Neural cell (in vitro differentiated cells): Measurements from ENCODE around the gene DCHS2. TPM values are rescaled to one million over a fixed set of nuclear protein-coding genes. Genes with fewer than 3 reads are reported as not detected.

Source experiments
- H2AFZ ChIP-seq: fragments of 200-600, 300-800 bp; sonication (generic), shearing (Covaris generic); 2 replicates; pipeline ENCODE4 v1.6.0; 2014; ENCODE audit warnings: low read depth, mild to moderate bottlenecking, antibody characterized with exemption, low read length, moderate library complexity
- H3F3A ChIP-seq: fragments of 200-600 bp; shearing (Covaris generic); 2 replicates; pipeline ENCODE4 v1.6.1; 2016; ENCODE audit warnings: mild to moderate bottlenecking, moderate library complexity, mixed read lengths, antibody characterized with exemption, low read length; ENCODE audit not compliant: insufficient read depth, poor library complexity, severe bottlenecking
- H3K27ac ChIP-seq: fragments of 200-600, 300-800 bp; sonication (generic), shearing (Covaris generic); 2 replicates; pipeline ENCODE4 v1.5.1; 2014; ENCODE audit warnings: mild to moderate bottlenecking, low read length, moderate library complexity
- H3K27me3 ChIP-seq: fragments of 300-800, 200-600 bp; sonication (generic), shearing (Covaris generic); 2 replicates; pipeline ENCODE4 v1.6.0; 2014; ENCODE audit warnings: mild to moderate bottlenecking, low read depth, low read length, moderate library complexity; ENCODE audit not compliant: insufficient read depth
- H3K36me3 ChIP-seq: fragments of 300-800, 200-600 bp; sonication (generic), shearing (Covaris generic); 2 replicates; pipeline ENCODE4 v1.5.1; 2014; ENCODE audit warnings: mild to moderate bottlenecking, antibody characterized with exemption, low read length, moderate library complexity; ENCODE audit not compliant: insufficient read depth
- H3K4me2 ChIP-seq: fragments of 300-800, 200-600 bp; sonication (generic), shearing (Covaris generic); 2 replicates; pipeline ENCODE4 v1.6.0; 2014; ENCODE audit warnings: mild to moderate bottlenecking, low read length
- H3K4me3 ChIP-seq: fragments of 300-800, 200-600 bp; sonication (generic), shearing (Covaris generic); 2 replicates; pipeline ENCODE4 v1.5.1; 2014; ENCODE audit warnings: mild to moderate bottlenecking, low read length, moderate library complexity
- H3K79me2 ChIP-seq: fragments of 200-600 bp; shearing (Covaris generic); replicated peaks from 2 replicates; pipeline ENCODE4 v1.6.0; 2014; ENCODE audit warnings: mild to moderate bottlenecking, low read length, moderate library complexity; ENCODE audit not compliant: insufficient read depth
- H3K9ac ChIP-seq: fragments of 300-800, 200-600 bp; sonication (generic), shearing (Covaris generic); 2 replicates; pipeline ENCODE4 v1.6.1; 2016; ENCODE audit warnings: mild to moderate bottlenecking, low read length, mixed read lengths
- H3K9me2 ChIP-seq: fragments of 200-600 bp; shearing (Covaris generic); 2 replicates; pipeline ENCODE4 v1.6.1; 2016; ENCODE audit warnings: mild to moderate bottlenecking, low read length, mixed read lengths; ENCODE audit not compliant: insufficient read depth
- H3K9me3 ChIP-seq: fragments of 200-600, 300-800 bp; sonication (generic), shearing (Covaris generic); 2 replicates; pipeline ENCODE4 v1.6.1; 2016; ENCODE audit warnings: mild to moderate bottlenecking, mixed run types, low read length, moderate library complexity, mixed read lengths
- H4K20me1 ChIP-seq: fragments of 200-600 bp; shearing (Covaris generic); 2 replicates; pipeline ENCODE4 v1.6.1; 2016; ENCODE audit warnings: mild to moderate bottlenecking, mixed run types; ENCODE audit not compliant: insufficient read depth
- EP300 ChIP-seq: fragments of 450-650 bp; conservative IDR thresholded peaks from 2 replicates; pipeline ENCODE4 v1.6.1; 2014; ENCODE audit warnings: antibody characterized with exemption, mild to moderate bottlenecking, moderate library complexity; ENCODE audit not compliant: poor library complexity, severe bottlenecking
- EZH2 ChIP-seq: fragments of 200-600, 300-800 bp; shearing (Covaris generic), sonication (generic); IDR thresholded peaks from 2 replicates; pipeline ENCODE4 v1.6.1; 2014; ENCODE audit warnings: antibody characterized with exemption, low read length, borderline replicate concordance, mild to moderate bottlenecking; ENCODE audit not compliant: insufficient read depth, poor library complexity, severe bottlenecking
- MXI1 ChIP-seq: fragments of 450-650 bp; conservative IDR thresholded peaks from 2 replicates; pipeline ENCODE4 v1.6.1; 2014; ENCODE audit warnings: antibody characterized with exemption, mild to moderate bottlenecking; ENCODE audit not compliant: poor library complexity, severe bottlenecking
- POLR2AphosphoS5 ChIP-seq: IDR thresholded peaks from 2 replicates; pipeline ENCODE4 v1.6.1; 2012
- RAD21 ChIP-seq: fragments of 450-650 bp; conservative IDR thresholded peaks from 2 replicates; pipeline ENCODE4 v1.6.1; 2014; ENCODE audit warnings: antibody characterized with exemption, mild to moderate bottlenecking, moderate library complexity
- SMC3 ChIP-seq: fragments of 450-650 bp; conservative IDR thresholded peaks from 2 replicates; pipeline ENCODE4 v1.6.1; 2014; ENCODE audit warnings: antibody characterized with exemption, mild to moderate bottlenecking, moderate library complexity; ENCODE audit not compliant: poor library complexity
- TAF1 ChIP-seq: IDR thresholded peaks from 2 replicates; pipeline ENCODE4 v1.6.1; 2012; ENCODE audit warnings: low read depth
- polyA plus RNA-seq: library from polyadenylated mRNA; depleted of rRNA; stranded (reverse); fragments of >200 nt; gene quantifications from 2 replicates; pipeline ENCODE4 v1.2.3, GENCODE V29; 2014
- TF ChIP-seq, protein P1 (sequence below): fragments of 450-650 bp; IDR thresholded peaks from 2 replicates; pipeline ENCODE4 v1.5.1; 2014; ENCODE audit warnings: antibody characterized with exemption, mild to moderate bottlenecking, moderate library complexity; ENCODE audit not compliant: poor library complexity, severe bottlenecking
- TF ChIP-seq, protein P2 (sequence below): IDR thresholded peaks from 2 replicates; pipeline ENCODE4 v1.6.1; 2012; ENCODE audit warnings: borderline replicate concordance

The DCHS2 gene
- polyA plus RNA-seq, 1 donor from 2014 or later = 1.6 TPM

DNA sequence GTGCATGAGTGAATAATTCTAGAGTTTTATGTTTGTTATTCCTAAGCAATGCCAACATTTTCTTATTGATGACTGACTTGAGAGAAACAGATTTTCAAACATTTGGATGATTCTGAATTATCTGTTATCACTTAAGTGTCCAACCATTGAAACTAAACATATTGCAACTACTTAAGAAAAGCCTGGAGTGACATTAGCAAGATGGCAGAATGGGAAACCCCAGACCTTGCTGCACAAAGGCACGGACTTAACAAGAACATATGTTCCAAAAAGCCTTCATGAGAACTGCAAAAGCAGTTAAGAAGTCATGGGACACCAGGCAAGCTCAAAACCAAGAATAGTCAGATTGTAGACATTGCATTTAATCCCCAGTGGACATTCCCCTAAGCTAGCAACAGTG, 215.1 kb downstream of the DCHS2 start:
- Histone ChIP-seq H3K9me2 (no peaks in the 10 kb centered on the region), H3K9ac (no peak overlapping the region), H4K20me1 (no peaks in the 10 kb centered on the region), H3K36me3 (no peaks in the 10 kb centered on the region), H3K27me3 (no peaks in the 10 kb centered on the region), H3K27ac (no peak overlapping the region), H3K4me3 (no peak overlapping the region), H3K9me3 (no peaks in the 10 kb centered on the region), H3K79me2 (no peaks in the 10 kb centered on the region), H2AFZ (no peak overlapping the region), H3K4me2 (no peak overlapping the region), H3F3A (no peaks in the 10 kb centered on the region)
- TF ChIP-seq, protein P1, sequence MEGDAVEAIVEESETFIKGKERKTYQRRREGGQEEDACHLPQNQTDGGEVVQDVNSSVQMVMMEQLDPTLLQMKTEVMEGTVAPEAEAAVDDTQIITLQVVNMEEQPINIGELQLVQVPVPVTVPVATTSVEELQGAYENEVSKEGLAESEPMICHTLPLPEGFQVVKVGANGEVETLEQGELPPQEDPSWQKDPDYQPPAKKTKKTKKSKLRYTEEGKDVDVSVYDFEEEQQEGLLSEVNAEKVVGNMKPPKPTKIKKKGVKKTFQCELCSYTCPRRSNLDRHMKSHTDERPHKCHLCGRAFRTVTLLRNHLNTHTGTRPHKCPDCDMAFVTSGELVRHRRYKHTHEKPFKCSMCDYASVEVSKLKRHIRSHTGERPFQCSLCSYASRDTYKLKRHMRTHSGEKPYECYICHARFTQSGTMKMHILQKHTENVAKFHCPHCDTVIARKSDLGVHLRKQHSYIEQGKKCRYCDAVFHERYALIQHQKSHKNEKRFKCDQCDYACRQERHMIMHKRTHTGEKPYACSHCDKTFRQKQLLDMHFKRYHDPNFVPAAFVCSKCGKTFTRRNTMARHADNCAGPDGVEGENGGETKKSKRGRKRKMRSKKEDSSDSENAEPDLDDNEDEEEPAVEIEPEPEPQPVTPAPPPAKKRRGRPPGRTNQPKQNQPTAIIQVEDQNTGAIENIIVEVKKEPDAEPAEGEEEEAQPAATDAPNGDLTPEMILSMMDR = no peak
- TF ChIP-seq RAD21 (no peak), SMC3 (no peak), EP300 (no peak)
- TF ChIP-seq, protein P2, sequence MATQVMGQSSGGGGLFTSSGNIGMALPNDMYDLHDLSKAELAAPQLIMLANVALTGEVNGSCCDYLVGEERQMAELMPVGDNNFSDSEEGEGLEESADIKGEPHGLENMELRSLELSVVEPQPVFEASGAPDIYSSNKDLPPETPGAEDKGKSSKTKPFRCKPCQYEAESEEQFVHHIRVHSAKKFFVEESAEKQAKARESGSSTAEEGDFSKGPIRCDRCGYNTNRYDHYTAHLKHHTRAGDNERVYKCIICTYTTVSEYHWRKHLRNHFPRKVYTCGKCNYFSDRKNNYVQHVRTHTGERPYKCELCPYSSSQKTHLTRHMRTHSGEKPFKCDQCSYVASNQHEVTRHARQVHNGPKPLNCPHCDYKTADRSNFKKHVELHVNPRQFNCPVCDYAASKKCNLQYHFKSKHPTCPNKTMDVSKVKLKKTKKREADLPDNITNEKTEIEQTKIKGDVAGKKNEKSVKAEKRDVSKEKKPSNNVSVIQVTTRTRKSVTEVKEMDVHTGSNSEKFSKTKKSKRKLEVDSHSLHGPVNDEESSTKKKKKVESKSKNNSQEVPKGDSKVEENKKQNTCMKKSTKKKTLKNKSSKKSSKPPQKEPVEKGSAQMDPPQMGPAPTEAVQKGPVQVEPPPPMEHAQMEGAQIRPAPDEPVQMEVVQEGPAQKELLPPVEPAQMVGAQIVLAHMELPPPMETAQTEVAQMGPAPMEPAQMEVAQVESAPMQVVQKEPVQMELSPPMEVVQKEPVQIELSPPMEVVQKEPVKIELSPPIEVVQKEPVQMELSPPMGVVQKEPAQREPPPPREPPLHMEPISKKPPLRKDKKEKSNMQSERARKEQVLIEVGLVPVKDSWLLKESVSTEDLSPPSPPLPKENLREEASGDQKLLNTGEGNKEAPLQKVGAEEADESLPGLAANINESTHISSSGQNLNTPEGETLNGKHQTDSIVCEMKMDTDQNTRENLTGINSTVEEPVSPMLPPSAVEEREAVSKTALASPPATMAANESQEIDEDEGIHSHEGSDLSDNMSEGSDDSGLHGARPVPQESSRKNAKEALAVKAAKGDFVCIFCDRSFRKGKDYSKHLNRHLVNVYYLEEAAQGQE = no peak

DNA sequence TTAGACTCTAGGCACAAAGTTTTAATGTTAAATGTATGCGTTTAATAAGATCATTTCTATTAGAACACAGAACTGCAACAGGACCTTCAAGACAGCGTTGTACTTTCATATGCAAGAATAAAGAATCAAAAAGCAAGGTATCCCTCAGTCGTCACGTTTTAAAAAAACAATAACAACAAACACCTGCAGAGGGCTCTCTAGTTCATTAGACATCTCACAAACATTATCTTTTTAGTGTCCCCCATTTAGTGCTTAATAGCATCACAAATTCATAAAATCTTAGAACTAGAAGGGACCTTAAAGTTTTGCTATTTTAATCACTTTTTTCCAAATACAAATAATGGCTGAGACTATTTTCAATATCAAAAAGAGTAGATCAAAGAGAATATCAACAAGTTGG, 236.6 kb downstream of the DCHS2 start:
- no peaks in the 10 kb centered on the region for H3F3A ChIP-seq
- no peaks in the 10 kb centered on the region for H3K36me3 ChIP-seq
- H3K4me2 ChIP-seq = no peak overlapping the region
- no peaks in the 10 kb centered on the region for H3K9me3 ChIP-seq
- H3K27ac ChIP-seq = no peak overlapping the region
- no peaks in the 10 kb centered on the region for H3K27me3 ChIP-seq
- H3K9ac ChIP-seq = no peak overlapping the region
- no peaks in the 10 kb centered on the region for H4K20me1 ChIP-seq
- H2AFZ ChIP-seq = no peak overlapping the region
- H3K4me3 ChIP-seq = no peak overlapping the region
- TF ChIP-seq MXI1 (no peak), RAD21 (no peak), SMC3 (no peak), EP300 (no peak), TAF1 (no peak), EZH2 (no peak), POLR2AphosphoS5 (no peak)
- TF ChIP-seq, protein P2 = no peak
- TF ChIP-seq, protein P1 = no peak
- no peaks in the 10 kb centered on the region for H3K79me2 ChIP-seq
- H3K9me2 ChIP-seq = no peaks in the 10 kb centered on the region
